A549 (cell line): ENCODE measurements around the gene PPP2R2C. TPM values are rescaled to one million over a fixed set of nuclear protein-coding genes. Genes with fewer than 3 reads are reported as not detected.

Experiments
- ATAC-seq, 2 experiments: fragments of 200-7000 bp in 1 of 2; fragments of >200 bp in 1 of 2; cut with Nextera tagmentation in 1 of 2; cut with Tn5 transposase in 1 of 2; 3 replicates each; pipeline versions ENCODE4 v1.8.0 to v1.9.1; 2018 to 2020; ENCODE audit warnings: mild to moderate bottlenecking in 1 of 2, moderate library complexity in 1 of 2
- CTCF ChIA-PET: fragments of 300-600 bp; sonication (Branson Sonifier 250); formaldehyde crosslinking; extraction: SDS; loops from one replicate; lab custom pipeline; 2021; ENCODE audit warnings: antibody characterized with exemption, inconsistent platforms; lab: Yijun Ruan, JAX
- POLR2A ChIA-PET: fragments of 350-600 bp; formaldehyde crosslinking; extraction: SDS; loops from one replicate; lab custom pipeline; 2021; ENCODE audit warnings: antibody characterized with exemption, inconsistent platforms; lab: Yijun Ruan, JAX
- DNase-seq, 2 experiments: peaks; one replicate each; pipeline versions ENCODE4 v3.0.0 to v3.0.0-alpha.2; 2011 to 2016; ENCODE audit warnings: low read depth in 1 of 2, low spot score in 1 of 2
- FAIRE-seq: peaks from 2 replicates; lab custom pipeline; 2011; peaks lifted over from hg19 to GRCh38; lab: Jason Lieb, UNC
- H3K27ac ChIP-seq, 2 experiments: fragments of >200 bp; sonication (Bioruptor Twin); formaldehyde crosslinking; 3 replicates each; pipeline ENCODE4 v1.5.1; 2016 to 2017
- H3K4me1 ChIP-seq: fragments of >200 bp; sonication (Bioruptor Twin); formaldehyde crosslinking; 3 replicates; pipeline ENCODE4 v1.6.1; 2016
- H3K4me2 ChIP-seq: fragments of >200 bp; sonication (Bioruptor Twin); formaldehyde crosslinking; 3 replicates; pipeline ENCODE4 v1.6.1; 2016
- H3K4me3 ChIP-seq: fragments of >200 bp; sonication (Bioruptor Twin); formaldehyde crosslinking; 3 replicates; pipeline ENCODE4 v1.5.1; 2016
- H3K9me3 ChIP-seq: fragments of >200 bp; sonication (Bioruptor Twin); formaldehyde crosslinking; 3 replicates; pipeline ENCODE4 v1.6.1; 2016
- BHLHE40 ChIP-seq: IDR thresholded peaks from 2 replicates; pipeline ENCODE4 v1.6.1; 2012; ENCODE audit warnings: low read depth, low read length, inconsistent platforms
- CEBPB ChIP-seq, 2 experiments: fragments of >200 bp in 1 of 2; sonication (Bioruptor Twin) in 1 of 2; formaldehyde crosslinking in 1 of 2; IDR thresholded peaks; 2 replicates each; pipeline ENCODE4 v1.6.1; 2012 to 2016
- EHMT2 ChIP-seq: fragments of 200-600 bp; sonication (generic); IDR thresholded peaks from 2 replicates; pipeline ENCODE4 v1.6.1; 2016; ENCODE audit warnings: antibody characterized with exemption, low read depth, mild to moderate bottlenecking, moderate library complexity
- HOXA7 ChIP-seq: fragments of 250-450 bp; sonication (Bioruptor Pico); IDR thresholded peaks from 2 replicates; pipeline ENCODE4 v1.5.0; 2020; ENCODE audit warnings: mild to moderate bottlenecking, moderate library complexity
- HOXB13 ChIP-seq: fragments of 250-450 bp; sonication (Bioruptor Pico); IDR thresholded peaks from 2 replicates; pipeline ENCODE4 v1.5.0; 2020; ENCODE audit warnings: low read depth, mild to moderate bottlenecking, moderate library complexity
- HOXB5 ChIP-seq: fragments of 250-450 bp; sonication (Bioruptor Pico); IDR thresholded peaks from 2 replicates; pipeline ENCODE4 v1.5.0; 2020; ENCODE audit warnings: mild to moderate bottlenecking, moderate library complexity
- JUN ChIP-seq, 2 experiments: fragments of >200 bp; sonication (Bioruptor Twin); formaldehyde crosslinking; IDR thresholded peaks; 2 replicates in 1 of 2; 3 replicates in 1 of 2; pipeline ENCODE4 v1.6.1; 2016 to 2017
- NFE2L2 ChIP-seq: fragments of 150-350 bp; conservative IDR thresholded peaks from 2 replicates; pipeline ENCODE4 v1.6.1; 2014; ENCODE audit warnings: low read length
- NPAS2 ChIP-seq: fragments of 250-450 bp; sonication (Bioruptor Pico); IDR thresholded peaks from 2 replicates; pipeline ENCODE4 v1.8.0; 2022; ENCODE audit warnings: mild to moderate bottlenecking, moderate library complexity, borderline replicate concordance
- RCOR1 ChIP-seq: fragments of 150-350 bp; IDR thresholded peaks from 2 replicates; pipeline ENCODE4 v1.6.1; 2014; ENCODE audit warnings: antibody characterized with exemption, low read length, low read depth
- RFX5 ChIP-seq: fragments of 450-650 bp; IDR thresholded peaks from 2 replicates; pipeline ENCODE4 v1.7.1; 2014; ENCODE audit warnings: antibody characterized with exemption, mild to moderate bottlenecking, moderate library complexity
- TFCP2L1 ChIP-seq: fragments of 250-450 bp; sonication (Bioruptor Pico); IDR thresholded peaks from 2 replicates; pipeline ENCODE4 v1.5.0; 2021; ENCODE audit warnings: mild to moderate bottlenecking
- WGBS: methylation state at CpG from one replicate; pipeline ENCODE4 v1.1.6; 2017; ENCODE audit errors: missing lambda C conversion rate; 5-methylcytosine and 5-hydroxymethylcytosine counted together
- polyA plus RNA-seq, 4 experiments: library from polyadenylated mRNA; depleted of rRNA in 3 of 4; stranded (reverse); fragments of >200 nt; fragmentation: RNase III in 1 of 4; extraction: RNeasy Plus Mini Kit Qiagen cat#74134 plus additional on column Dnase treatment in 1 of 4; gene quantifications; 2 replicates in 3 of 4; 3 replicates in 1 of 4; pipeline ENCODE4 v1.2.3, GENCODE V29; 2011 to 2017
- TF ChIP-seq, protein P1 (sequence below): fragments of >200 bp; sonication (Bioruptor Twin); formaldehyde crosslinking; IDR thresholded peaks from 3 replicates; pipeline ENCODE4 v1.6.1; 2016
- TF ChIP-seq, protein P2 (sequence below): IDR thresholded peaks from 2 replicates; pipeline ENCODE4 v1.6.1; 2012
- TF ChIP-seq, protein P3 (sequence below): fragments of 150-350 bp; IDR thresholded peaks from 2 replicates; pipeline ENCODE4 v1.6.1; 2014; ENCODE audit warnings: low read depth, mild to moderate bottlenecking, low read length
- TF ChIP-seq, protein P4 (sequence below): IDR thresholded peaks from 2 replicates; pipeline ENCODE4 v1.6.1; 2012
- TF ChIP-seq, protein P5 (sequence below): fragments of >200 bp; sonication (Bioruptor Twin); formaldehyde crosslinking; IDR thresholded peaks from 3 replicates; pipeline ENCODE4 v1.5.1; 2016
- TF ChIP-seq, protein P6 (sequence below): fragments of 450-650 bp; IDR thresholded peaks from 2 replicates; pipeline ENCODE4 v1.6.1; 2014; ENCODE audit warnings: antibody characterized with exemption
- TF ChIP-seq, protein P7 (sequence below): fragments of 250-450 bp; sonication (Bioruptor Pico); IDR thresholded peaks from 2 replicates; pipeline ENCODE4 v1.5.0; 2020; ENCODE audit warnings: low read depth, mild to moderate bottlenecking, moderate library complexity

PPP2R2C gene
- polyA plus RNA-seq, 2 of the 4 experiments (the other 2 are of a cell fraction): 23.9 to 29.4 TPM

DNA sequence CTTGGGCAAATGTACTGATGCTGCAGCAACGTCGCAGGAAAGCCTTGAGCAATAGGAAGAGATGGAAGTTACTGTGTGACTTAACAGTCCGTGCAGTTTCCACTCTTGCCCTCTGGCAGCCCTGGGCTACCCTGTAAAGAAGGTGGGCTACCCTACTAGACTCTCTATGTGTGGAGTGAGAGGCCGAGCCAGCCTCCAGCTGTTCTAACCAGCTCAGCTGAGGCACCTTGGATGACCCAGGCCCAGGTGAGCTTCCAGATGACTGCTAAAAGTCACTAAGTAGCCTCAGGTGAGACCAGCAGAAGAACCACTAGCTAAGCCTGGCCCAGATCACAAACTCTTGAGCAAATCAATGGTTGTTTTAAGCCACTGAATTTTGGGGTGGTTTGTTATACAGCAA, 34.9 kb upstream of the PPP2R2C start:
- ATAC-seq: no peak
- TF ChIP-seq, protein P1, sequence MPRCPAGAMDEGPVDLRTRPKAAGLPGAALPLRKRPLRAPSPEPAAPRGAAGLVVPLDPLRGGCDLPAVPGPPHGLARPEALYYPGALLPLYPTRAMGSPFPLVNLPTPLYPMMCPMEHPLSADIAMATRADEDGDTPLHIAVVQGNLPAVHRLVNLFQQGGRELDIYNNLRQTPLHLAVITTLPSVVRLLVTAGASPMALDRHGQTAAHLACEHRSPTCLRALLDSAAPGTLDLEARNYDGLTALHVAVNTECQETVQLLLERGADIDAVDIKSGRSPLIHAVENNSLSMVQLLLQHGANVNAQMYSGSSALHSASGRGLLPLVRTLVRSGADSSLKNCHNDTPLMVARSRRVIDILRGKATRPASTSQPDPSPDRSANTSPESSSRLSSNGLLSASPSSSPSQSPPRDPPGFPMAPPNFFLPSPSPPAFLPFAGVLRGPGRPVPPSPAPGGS: no peak
- TF ChIP-seq RCOR1: no peak
- no peak for TF ChIP-seq BHLHE40
- no peak for TF ChIP-seq HOXA7 (CRISPR knock-in tag)
- TF ChIP-seq HOXB13 (CRISPR knock-in tag): no peak
- TF ChIP-seq, protein P2, sequence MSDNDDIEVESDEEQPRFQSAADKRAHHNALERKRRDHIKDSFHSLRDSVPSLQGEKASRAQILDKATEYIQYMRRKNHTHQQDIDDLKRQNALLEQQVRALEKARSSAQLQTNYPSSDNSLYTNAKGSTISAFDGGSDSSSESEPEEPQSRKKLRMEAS: no peak
- TF ChIP-seq, protein P3, sequence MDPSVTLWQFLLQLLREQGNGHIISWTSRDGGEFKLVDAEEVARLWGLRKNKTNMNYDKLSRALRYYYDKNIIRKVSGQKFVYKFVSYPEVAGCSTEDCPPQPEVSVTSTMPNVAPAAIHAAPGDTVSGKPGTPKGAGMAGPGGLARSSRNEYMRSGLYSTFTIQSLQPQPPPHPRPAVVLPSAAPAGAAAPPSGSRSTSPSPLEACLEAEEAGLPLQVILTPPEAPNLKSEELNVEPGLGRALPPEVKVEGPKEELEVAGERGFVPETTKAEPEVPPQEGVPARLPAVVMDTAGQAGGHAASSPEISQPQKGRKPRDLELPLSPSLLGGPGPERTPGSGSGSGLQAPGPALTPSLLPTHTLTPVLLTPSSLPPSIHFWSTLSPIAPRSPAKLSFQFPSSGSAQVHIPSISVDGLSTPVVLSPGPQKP: no peak
- no peak for TF ChIP-seq RFX5
- no peak for DNase-seq
- H3K27ac ChIP-seq: no peak overlapping the region
- 46% methylated on average over 4 of the region's 4 CpGs for WGBS
- H3K4me2 ChIP-seq: no peak overlapping the region
- FAIRE-seq: no peak
- peaks cover 22% of the 10 kb centered on the region for H3K9me3 ChIP-seq
- peaks cover 8% of the 10 kb centered on the region; the same call in 2 of the 3 replicates for H3K4me1 ChIP-seq
- ChIA-PET CTCF (interaction anchor here (1.4 kb wide), 2 partner anchors 39 to 40 kb away, joined by 3 to 4 read pairs; no protein-coding TSS in a partner anchor), POLR2A (no interaction called here)
- no peak overlapping the region for H3K4me3 ChIP-seq

DNA sequence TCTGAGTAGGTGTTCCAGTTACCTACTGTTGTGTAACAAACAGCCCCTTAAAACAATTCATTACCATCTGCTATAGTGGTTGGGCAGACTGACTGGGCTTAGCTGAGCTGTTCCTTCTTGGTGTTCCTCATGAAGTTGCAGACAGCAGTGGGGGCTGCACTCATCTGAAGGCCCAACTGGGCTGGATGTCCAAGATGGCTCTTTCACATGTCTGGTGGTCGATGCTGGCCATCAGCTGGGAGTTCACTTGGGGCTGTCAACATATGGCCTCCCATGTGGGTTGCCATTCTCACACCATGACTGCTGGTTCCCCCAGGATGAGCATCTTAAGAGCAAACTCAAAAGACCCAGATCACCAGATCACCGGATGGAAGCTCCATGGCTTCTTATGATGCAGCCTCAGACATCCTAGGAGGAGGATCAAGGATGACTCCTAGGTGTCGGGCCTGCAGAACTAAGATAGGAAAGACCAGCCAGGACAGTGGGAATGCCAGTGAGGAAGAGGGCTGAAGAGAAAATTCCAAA, 34.3 kb upstream of the PPP2R2C start:
- POLR2A ChIA-PET: no interaction called here
- WGBS: 22% methylated on average over 3 of the region's 3 CpGs

More for the DNA sequence above, 34.3 kb upstream of the PPP2R2C start:
- ATAC-seq (no peak), DNase-seq (no peak), FAIRE-seq (no peak)
- H3K27ac ChIP-seq: no peak overlapping the region
- H3K9me3 ChIP-seq: peaks cover 22% of the 10 kb centered on the region
- TF ChIP-seq, protein P4, sequence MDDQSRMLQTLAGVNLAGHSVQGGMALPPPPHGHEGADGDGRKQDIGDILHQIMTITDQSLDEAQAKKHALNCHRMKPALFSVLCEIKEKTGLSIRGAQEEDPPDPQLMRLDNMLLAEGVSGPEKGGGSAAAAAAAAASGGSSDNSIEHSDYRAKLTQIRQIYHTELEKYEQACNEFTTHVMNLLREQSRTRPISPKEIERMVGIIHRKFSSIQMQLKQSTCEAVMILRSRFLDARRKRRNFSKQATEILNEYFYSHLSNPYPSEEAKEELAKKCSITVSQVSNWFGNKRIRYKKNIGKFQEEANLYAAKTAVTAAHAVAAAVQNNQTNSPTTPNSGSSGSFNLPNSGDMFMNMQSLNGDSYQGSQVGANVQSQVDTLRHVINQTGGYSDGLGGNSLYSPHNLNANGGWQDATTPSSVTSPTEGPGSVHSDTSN: no peak
- TF ChIP-seq HOXB5 (CRISPR knock-in tag) (no peak), NFE2L2 (no peak), CEBPB (IDR thresholded peaks at IDR 0.05) (no peak), RCOR1 (no peak), EHMT2 (no peak), RFX5 (no peak), NPAS2 (CRISPR knock-in tag) (no peak), JUN (IDR thresholded peaks at IDR 0.05) (no peak), TFCP2L1 (CRISPR knock-in tag) (no peak)
- TF ChIP-seq, protein P5, sequence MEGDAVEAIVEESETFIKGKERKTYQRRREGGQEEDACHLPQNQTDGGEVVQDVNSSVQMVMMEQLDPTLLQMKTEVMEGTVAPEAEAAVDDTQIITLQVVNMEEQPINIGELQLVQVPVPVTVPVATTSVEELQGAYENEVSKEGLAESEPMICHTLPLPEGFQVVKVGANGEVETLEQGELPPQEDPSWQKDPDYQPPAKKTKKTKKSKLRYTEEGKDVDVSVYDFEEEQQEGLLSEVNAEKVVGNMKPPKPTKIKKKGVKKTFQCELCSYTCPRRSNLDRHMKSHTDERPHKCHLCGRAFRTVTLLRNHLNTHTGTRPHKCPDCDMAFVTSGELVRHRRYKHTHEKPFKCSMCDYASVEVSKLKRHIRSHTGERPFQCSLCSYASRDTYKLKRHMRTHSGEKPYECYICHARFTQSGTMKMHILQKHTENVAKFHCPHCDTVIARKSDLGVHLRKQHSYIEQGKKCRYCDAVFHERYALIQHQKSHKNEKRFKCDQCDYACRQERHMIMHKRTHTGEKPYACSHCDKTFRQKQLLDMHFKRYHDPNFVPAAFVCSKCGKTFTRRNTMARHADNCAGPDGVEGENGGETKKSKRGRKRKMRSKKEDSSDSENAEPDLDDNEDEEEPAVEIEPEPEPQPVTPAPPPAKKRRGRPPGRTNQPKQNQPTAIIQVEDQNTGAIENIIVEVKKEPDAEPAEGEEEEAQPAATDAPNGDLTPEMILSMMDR: no peak
- TF ChIP-seq, protein P6, sequence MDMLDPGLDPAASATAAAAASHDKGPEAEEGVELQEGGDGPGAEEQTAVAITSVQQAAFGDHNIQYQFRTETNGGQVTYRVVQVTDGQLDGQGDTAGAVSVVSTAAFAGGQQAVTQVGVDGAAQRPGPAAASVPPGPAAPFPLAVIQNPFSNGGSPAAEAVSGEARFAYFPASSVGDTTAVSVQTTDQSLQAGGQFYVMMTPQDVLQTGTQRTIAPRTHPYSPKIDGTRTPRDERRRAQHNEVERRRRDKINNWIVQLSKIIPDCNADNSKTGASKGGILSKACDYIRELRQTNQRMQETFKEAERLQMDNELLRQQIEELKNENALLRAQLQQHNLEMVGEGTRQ: no peak
- TF ChIP-seq, protein P7, sequence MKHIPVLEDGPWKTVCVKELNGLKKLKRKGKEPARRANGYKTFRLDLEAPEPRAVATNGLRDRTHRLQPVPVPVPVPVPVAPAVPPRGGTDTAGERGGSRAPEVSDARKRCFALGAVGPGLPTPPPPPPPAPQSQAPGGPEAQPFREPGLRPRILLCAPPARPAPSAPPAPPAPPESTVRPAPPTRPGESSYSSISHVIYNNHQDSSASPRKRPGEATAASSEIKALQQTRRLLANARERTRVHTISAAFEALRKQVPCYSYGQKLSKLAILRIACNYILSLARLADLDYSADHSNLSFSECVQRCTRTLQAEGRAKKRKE: no peak
- TF ChIP-seq, protein P2: no peak
- H3K4me3 ChIP-seq: no peak overlapping the region
- H3K4me1 ChIP-seq: peaks cover 8% of the 10 kb centered on the region; the same call in 2 of the 3 replicates
- CTCF ChIA-PET: interaction anchor here (1.1 to 1.4 kb wide), 3 partner anchors 40 to 176 kb away, joined by 3 to 4 read pairs (median 3); no protein-coding TSS in a partner anchor
- H3K4me2 ChIP-seq: no peak overlapping the region
